ENCODE results near the gene BTBD2.

DNA sequence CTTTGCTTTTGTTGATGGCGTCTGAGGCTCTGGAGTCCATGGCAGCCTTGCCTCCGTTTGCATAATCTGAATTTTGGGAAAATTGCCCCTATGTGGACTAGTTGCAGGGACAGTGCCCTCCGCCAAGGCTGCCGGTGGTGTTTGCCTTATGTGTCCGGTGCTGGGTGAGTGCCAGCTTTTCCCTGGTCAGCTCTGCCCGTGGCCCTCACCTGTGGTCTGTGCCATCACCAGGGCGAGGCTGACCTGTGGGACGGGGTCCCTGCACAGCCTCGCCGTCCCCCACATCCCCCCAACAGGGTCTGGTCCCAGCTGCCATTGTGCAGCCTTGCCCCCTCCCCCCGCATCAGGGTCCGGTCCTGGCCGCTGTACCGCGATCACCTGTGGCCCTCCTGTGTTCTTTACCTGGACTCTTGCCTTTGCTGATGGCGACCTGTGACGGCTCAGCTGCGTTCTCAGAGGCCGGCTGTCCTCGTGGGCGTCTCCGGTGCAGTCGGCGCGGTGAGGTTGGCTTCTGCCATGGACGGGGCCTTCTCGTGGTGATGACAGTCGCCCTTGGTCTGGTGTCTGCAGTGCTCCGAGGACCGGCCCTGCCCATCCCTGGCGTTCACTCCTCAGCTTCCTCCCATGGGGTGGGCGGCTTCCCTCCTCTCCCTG lies 61.9 kb downstream of the BTBD2 start:
- no peak for TF ChIP-seq SP1 (IDR thresholded peaks at IDR 0.05)
- TF ChIP-seq BHLHE40 (IDR thresholded peaks at IDR 0.05; ENCODE audit: borderline replicate concordance) = no peak
- TF ChIP-seq HDGF (IDR thresholded peaks at IDR 0.05; ENCODE audit: borderline replicate concordance) = no peak
- TF ChIP-seq FOXK2 (IDR thresholded peaks at IDR 0.05) = no peak
- TF ChIP-seq FOXM1 (IDR thresholded peaks at IDR 0.05; ENCODE audit: borderline replicate concordance) = no peak
- no peak for TF ChIP-seq ELF4 (IDR thresholded peaks at IDR 0.05)
- TF ChIP-seq CTBP1 (IDR thresholded peaks at IDR 0.05; ENCODE audit: borderline replicate concordance) = no peak
- no peak for TF ChIP-seq FOXA1 (IDR thresholded peaks at IDR 0.05)
- TF ChIP-seq, protein P1, sequence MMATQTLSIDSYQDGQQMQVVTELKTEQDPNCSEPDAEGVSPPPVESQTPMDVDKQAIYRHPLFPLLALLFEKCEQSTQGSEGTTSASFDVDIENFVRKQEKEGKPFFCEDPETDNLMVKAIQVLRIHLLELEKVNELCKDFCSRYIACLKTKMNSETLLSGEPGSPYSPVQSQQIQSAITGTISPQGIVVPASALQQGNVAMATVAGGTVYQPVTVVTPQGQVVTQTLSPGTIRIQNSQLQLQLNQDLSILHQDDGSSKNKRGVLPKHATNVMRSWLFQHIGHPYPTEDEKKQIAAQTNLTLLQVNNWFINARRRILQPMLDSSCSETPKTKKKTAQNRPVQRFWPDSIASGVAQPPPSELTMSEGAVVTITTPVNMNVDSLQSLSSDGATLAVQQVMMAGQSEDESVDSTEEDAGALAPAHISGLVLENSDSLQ (IDR thresholded peaks at IDR 0.05) = no peak
- no peak for TF ChIP-seq TARDBP (IDR thresholded peaks at IDR 0.05)

Measured in HEK293T (cell line).